ENCODE measurements around the gene MRO. TPM values are rescaled to one million over a fixed set of nuclear protein-coding genes. Genes with fewer than 3 reads are reported as not detected.

The MRO gene
- total RNA-seq, 1 donor, result under 0.01 TPM

DNA sequence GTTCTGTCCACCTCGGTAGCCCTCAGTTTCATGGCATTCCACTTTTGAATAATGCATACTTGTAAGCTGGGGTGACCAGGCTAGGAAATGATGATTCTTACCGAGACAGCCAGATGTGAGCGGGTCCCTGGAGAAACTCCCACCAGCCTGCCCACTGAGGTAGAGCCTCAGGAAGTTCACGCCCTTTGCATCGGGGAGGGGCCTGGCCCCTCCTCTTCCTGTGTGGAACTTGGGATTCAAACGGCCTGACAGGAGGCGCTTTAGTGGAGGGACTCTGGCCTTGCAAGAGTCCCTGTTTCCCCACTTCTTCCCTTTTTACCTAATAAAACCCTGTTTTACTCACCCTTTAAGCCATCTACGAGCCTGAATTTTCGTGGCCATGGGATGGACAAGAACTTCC lies 44.6 kb downstream of the MRO start:
- no peak overlapping the region for H3K4me3 ChIP-seq (ENCODE audit: low read depth, low read length)
- no peak for TF ChIP-seq CTCF (IDR thresholded peaks at IDR 0.05; ENCODE audit: insufficient read depth, low read length)

DNA sequence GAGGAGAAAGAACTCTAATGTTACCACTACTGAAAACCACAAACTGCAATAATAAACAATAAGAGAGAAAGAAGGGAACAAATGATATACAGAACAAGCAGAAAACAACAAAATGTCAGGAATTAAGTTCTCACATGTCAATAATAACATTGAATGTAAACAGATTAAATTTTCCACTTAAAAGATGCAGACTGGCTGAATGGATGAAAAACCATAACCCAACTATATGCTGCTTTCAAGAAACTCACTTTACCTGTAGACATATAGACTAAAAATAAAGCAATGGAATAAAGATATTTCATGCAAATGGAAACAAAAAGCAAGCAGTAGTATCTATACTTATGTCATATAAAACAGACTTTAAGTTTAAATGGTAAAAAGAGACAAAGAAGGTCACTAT lies 50.4 kb downstream of the MRO start:
- no peak for TF ChIP-seq CTCF (IDR thresholded peaks at IDR 0.05; ENCODE audit: insufficient read depth, low read length)
- H3K4me3 ChIP-seq (ENCODE audit: low read depth, low read length), result no peak overlapping the region
- DNase-seq (ENCODE audit: low read depth), result no peak

More for the DNA sequence above, 44.6 kb downstream of the MRO start:
- DNase-seq (ENCODE audit: low read depth), result no peak

DNA sequence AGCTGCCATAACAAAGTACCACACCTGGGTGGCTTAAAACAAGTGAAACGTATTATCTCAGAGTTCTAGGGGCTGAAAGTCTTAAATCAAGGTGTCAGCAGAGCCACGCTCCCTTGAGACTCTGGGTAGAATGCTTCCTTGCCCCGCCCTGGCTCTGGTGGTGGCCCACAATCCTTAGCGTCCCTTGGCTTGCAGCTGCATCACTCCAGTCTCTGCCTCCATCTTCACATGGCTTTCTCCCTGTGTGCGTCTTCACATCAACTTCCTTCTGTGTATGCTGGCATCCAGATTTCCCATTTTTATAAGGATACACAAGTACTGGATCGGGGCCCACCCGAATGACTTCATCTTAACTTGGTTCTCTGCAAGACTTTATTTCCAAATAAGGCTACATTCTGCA lies 62.5 kb downstream of the MRO start:
- H3K4me3 ChIP-seq (ENCODE audit: low read depth, low read length), result no peak overlapping the region
- no peak for TF ChIP-seq CTCF (IDR thresholded peaks at IDR 0.05; ENCODE audit: insufficient read depth, low read length)
- DNase-seq (ENCODE audit: low read depth), result no peak

- TF ChIP-seq CTCF (IDR thresholded peaks at IDR 0.05; ENCODE audit: insufficient read depth, low read length), result no peak
- no peak for DNase-seq (ENCODE audit: low read depth)
- H3K4me3 ChIP-seq (ENCODE audit: low read depth, low read length), result no peak overlapping the region
Observed at GRCh38 chr18:50754297-50754696, 65.5 kb downstream of the MRO start.

GRCh38 chr18:50753311-50753710 lies 66.5 kb downstream of the MRO start:
- no peak for DNase-seq (ENCODE audit: low read depth)
- no peak overlapping the region for H3K4me3 ChIP-seq (ENCODE audit: low read depth, low read length)
- TF ChIP-seq CTCF (IDR thresholded peaks at IDR 0.05; ENCODE audit: insufficient read depth, low read length), result no peak

- no peak for TF ChIP-seq CTCF (IDR thresholded peaks at IDR 0.05; ENCODE audit: insufficient read depth, low read length)
- DNase-seq (ENCODE audit: low read depth), result no peak
- no peak overlapping the region for H3K4me3 ChIP-seq (ENCODE audit: low read depth, low read length)
Observed at GRCh38 chr18:50751947-50752346, 67.9 kb downstream of the MRO start.

DNA sequence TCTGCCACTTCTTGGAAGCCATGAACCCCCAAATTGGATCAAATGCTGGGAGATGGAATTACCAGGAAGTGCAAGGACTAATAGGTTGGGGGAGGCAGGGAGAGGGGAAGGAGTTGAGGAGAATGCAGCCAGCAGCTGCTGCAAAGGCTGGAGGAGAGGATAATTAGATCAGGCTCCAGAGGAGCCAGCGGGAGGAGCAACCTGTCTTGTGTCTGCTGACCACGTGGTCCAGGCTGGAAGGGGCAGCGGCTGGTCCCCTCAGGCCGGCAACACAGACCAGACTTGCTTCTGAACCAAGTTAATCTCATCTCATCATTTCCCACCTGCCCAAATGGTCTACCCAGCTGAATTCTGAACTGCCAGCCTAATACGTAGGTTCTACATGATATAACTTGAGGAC lies 68.3 kb downstream of the MRO start:
- DNase-seq (ENCODE audit: low read depth), result no peak
- TF ChIP-seq CTCF (IDR thresholded peaks at IDR 0.05; ENCODE audit: insufficient read depth, low read length), result no peak
- no peak overlapping the region for H3K4me3 ChIP-seq (ENCODE audit: low read depth, low read length)

All from fibroblast of the aortic adventitia (primary cell).